Neural cell (in vitro differentiated cells): ENCODE results near the gene ZNF750. TPM values are rescaled to one million over a fixed set of nuclear protein-coding genes. Genes with fewer than 3 reads are reported as not detected.

Experiments
- H2AFZ ChIP-seq: fragments of 200-600, 300-800 bp; sonication (generic), shearing (Covaris generic); 2 replicates; pipeline ENCODE4 v1.6.0; 2014; ENCODE audit warnings: low read depth, mild to moderate bottlenecking, antibody characterized with exemption, low read length, moderate library complexity
- H3F3A ChIP-seq: fragments of 200-600 bp; shearing (Covaris generic); 2 replicates; pipeline ENCODE4 v1.6.1; 2016; ENCODE audit warnings: mild to moderate bottlenecking, moderate library complexity, mixed read lengths, antibody characterized with exemption, low read length; ENCODE audit not compliant: insufficient read depth, poor library complexity, severe bottlenecking
- H3K27ac ChIP-seq: fragments of 200-600, 300-800 bp; sonication (generic), shearing (Covaris generic); 2 replicates; pipeline ENCODE4 v1.5.1; 2014; ENCODE audit warnings: mild to moderate bottlenecking, low read length, moderate library complexity
- H3K27me3 ChIP-seq: fragments of 300-800, 200-600 bp; sonication (generic), shearing (Covaris generic); 2 replicates; pipeline ENCODE4 v1.6.0; 2014; ENCODE audit warnings: mild to moderate bottlenecking, low read depth, low read length, moderate library complexity; ENCODE audit not compliant: insufficient read depth
- H3K36me3 ChIP-seq: fragments of 300-800, 200-600 bp; sonication (generic), shearing (Covaris generic); 2 replicates; pipeline ENCODE4 v1.5.1; 2014; ENCODE audit warnings: mild to moderate bottlenecking, antibody characterized with exemption, low read length, moderate library complexity; ENCODE audit not compliant: insufficient read depth
- H3K4me2 ChIP-seq: fragments of 300-800, 200-600 bp; sonication (generic), shearing (Covaris generic); 2 replicates; pipeline ENCODE4 v1.6.0; 2014; ENCODE audit warnings: mild to moderate bottlenecking, low read length
- H3K4me3 ChIP-seq: fragments of 300-800, 200-600 bp; sonication (generic), shearing (Covaris generic); 2 replicates; pipeline ENCODE4 v1.5.1; 2014; ENCODE audit warnings: mild to moderate bottlenecking, low read length, moderate library complexity
- H3K79me2 ChIP-seq: fragments of 200-600 bp; shearing (Covaris generic); replicated peaks from 2 replicates; pipeline ENCODE4 v1.6.0; 2014; ENCODE audit warnings: mild to moderate bottlenecking, low read length, moderate library complexity; ENCODE audit not compliant: insufficient read depth
- H3K9ac ChIP-seq: fragments of 300-800, 200-600 bp; sonication (generic), shearing (Covaris generic); 2 replicates; pipeline ENCODE4 v1.6.1; 2016; ENCODE audit warnings: mild to moderate bottlenecking, low read length, mixed read lengths
- H3K9me2 ChIP-seq: fragments of 200-600 bp; shearing (Covaris generic); 2 replicates; pipeline ENCODE4 v1.6.1; 2016; ENCODE audit warnings: mild to moderate bottlenecking, low read length, mixed read lengths; ENCODE audit not compliant: insufficient read depth
- H3K9me3 ChIP-seq: fragments of 200-600, 300-800 bp; sonication (generic), shearing (Covaris generic); 2 replicates; pipeline ENCODE4 v1.6.1; 2016; ENCODE audit warnings: mild to moderate bottlenecking, mixed run types, low read length, moderate library complexity, mixed read lengths
- H4K20me1 ChIP-seq: fragments of 200-600 bp; shearing (Covaris generic); 2 replicates; pipeline ENCODE4 v1.6.1; 2016; ENCODE audit warnings: mild to moderate bottlenecking, mixed run types; ENCODE audit not compliant: insufficient read depth
- EP300 ChIP-seq: fragments of 450-650 bp; conservative IDR thresholded peaks from 2 replicates; pipeline ENCODE4 v1.6.1; 2014; ENCODE audit warnings: antibody characterized with exemption, mild to moderate bottlenecking, moderate library complexity; ENCODE audit not compliant: poor library complexity, severe bottlenecking
- EZH2 ChIP-seq: fragments of 200-600, 300-800 bp; shearing (Covaris generic), sonication (generic); IDR thresholded peaks from 2 replicates; pipeline ENCODE4 v1.6.1; 2014; ENCODE audit warnings: antibody characterized with exemption, low read length, borderline replicate concordance, mild to moderate bottlenecking; ENCODE audit not compliant: insufficient read depth, poor library complexity, severe bottlenecking
- MXI1 ChIP-seq: fragments of 450-650 bp; conservative IDR thresholded peaks from 2 replicates; pipeline ENCODE4 v1.6.1; 2014; ENCODE audit warnings: antibody characterized with exemption, mild to moderate bottlenecking; ENCODE audit not compliant: poor library complexity, severe bottlenecking
- POLR2AphosphoS5 ChIP-seq: IDR thresholded peaks from 2 replicates; pipeline ENCODE4 v1.6.1; 2012
- RAD21 ChIP-seq: fragments of 450-650 bp; conservative IDR thresholded peaks from 2 replicates; pipeline ENCODE4 v1.6.1; 2014; ENCODE audit warnings: antibody characterized with exemption, mild to moderate bottlenecking, moderate library complexity
- SMC3 ChIP-seq: fragments of 450-650 bp; conservative IDR thresholded peaks from 2 replicates; pipeline ENCODE4 v1.6.1; 2014; ENCODE audit warnings: antibody characterized with exemption, mild to moderate bottlenecking, moderate library complexity; ENCODE audit not compliant: poor library complexity
- TAF1 ChIP-seq: IDR thresholded peaks from 2 replicates; pipeline ENCODE4 v1.6.1; 2012; ENCODE audit warnings: low read depth
- polyA plus RNA-seq: library from polyadenylated mRNA; depleted of rRNA; stranded (reverse); fragments of >200 nt; gene quantifications from 2 replicates; pipeline ENCODE4 v1.2.3, GENCODE V29; 2014
- TF ChIP-seq, protein P1 (sequence below): fragments of 450-650 bp; IDR thresholded peaks from 2 replicates; pipeline ENCODE4 v1.5.1; 2014; ENCODE audit warnings: antibody characterized with exemption, mild to moderate bottlenecking, moderate library complexity; ENCODE audit not compliant: poor library complexity, severe bottlenecking
- TF ChIP-seq, protein P2 (sequence below): IDR thresholded peaks from 2 replicates; pipeline ENCODE4 v1.6.1; 2012; ENCODE audit warnings: borderline replicate concordance

ZNF750 gene
- polyA plus RNA-seq, 1 donor from 2014 or later: not detected

- H3K9me2 ChIP-seq: no peaks in the 10 kb centered on the region
- H3K27ac ChIP-seq: no peak overlapping the region
- TF ChIP-seq MXI1 (no peak), SMC3 (peak; percentile 83), RAD21 (peak; percentile 89)
- TF ChIP-seq, protein P1, sequence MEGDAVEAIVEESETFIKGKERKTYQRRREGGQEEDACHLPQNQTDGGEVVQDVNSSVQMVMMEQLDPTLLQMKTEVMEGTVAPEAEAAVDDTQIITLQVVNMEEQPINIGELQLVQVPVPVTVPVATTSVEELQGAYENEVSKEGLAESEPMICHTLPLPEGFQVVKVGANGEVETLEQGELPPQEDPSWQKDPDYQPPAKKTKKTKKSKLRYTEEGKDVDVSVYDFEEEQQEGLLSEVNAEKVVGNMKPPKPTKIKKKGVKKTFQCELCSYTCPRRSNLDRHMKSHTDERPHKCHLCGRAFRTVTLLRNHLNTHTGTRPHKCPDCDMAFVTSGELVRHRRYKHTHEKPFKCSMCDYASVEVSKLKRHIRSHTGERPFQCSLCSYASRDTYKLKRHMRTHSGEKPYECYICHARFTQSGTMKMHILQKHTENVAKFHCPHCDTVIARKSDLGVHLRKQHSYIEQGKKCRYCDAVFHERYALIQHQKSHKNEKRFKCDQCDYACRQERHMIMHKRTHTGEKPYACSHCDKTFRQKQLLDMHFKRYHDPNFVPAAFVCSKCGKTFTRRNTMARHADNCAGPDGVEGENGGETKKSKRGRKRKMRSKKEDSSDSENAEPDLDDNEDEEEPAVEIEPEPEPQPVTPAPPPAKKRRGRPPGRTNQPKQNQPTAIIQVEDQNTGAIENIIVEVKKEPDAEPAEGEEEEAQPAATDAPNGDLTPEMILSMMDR: peak; percentile 83
- H3K9me3 ChIP-seq: no peaks in the 10 kb centered on the region
- no peaks in the 10 kb centered on the region for H3K27me3 ChIP-seq
- H3K4me2 ChIP-seq: no peak overlapping the region
- H2AFZ ChIP-seq: no peak overlapping the region
- no peaks in the 10 kb centered on the region for H3F3A ChIP-seq
- no peaks in the 10 kb centered on the region for H4K20me1 ChIP-seq
- no peaks in the 10 kb centered on the region for H3K79me2 ChIP-seq
- no peaks in the 10 kb centered on the region for H3K36me3 ChIP-seq
- no peak overlapping the region for H3K4me3 ChIP-seq
- no peak overlapping the region for H3K9ac ChIP-seq
Measured at GRCh38 chr17:82781894-82782274, 57.9 kb downstream of the ZNF750 start.

DNA sequence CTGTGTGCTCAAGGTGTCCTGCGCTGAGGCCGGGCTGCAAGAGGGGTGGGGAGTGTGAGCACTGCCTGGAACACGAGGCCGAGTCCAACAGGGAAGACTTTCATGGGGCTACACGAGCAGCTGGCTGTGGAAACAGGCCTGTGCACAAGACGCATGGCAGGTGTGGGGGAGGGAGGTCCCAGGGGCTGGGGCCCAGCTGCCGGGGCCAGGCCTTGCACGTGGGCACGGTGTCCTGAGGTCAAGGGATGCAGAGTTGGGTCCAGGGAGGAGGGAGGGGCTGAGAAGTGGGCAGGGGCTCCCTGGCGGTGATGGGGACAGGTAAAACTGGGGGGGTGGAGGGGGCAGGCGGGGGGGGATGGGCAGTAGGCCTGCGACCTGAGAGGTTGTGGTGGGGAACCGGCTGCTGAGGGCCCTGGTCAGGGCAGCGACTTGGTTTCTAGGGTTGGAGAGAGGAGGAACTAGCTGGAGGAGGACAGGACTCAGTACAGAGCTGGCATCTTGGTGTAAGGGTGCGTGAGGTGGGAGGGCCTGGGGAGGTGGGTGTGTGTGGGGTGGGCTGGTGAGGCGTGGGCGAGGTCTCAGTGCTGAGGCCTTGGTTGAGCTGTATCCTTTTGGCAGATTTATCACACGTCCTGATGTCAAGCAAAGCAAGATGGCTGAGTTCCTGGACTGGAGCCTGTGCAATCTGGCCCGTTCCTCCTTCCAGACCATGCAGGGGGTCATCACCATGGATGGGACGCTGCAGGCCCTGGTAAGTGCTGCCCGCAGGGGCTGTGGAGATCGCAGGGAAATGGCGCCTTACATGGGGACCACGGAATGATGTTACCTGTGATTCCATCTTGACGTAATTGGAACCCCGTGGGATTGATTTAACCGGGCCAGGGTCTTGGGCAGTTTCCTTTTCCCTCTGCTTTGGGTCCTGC, 58.6 kb downstream of the ZNF750 start:
- Histone ChIP-seq H3K9ac (no peak overlapping the region), H2AFZ (no peak overlapping the region), H3K9me2 (no peaks in the 10 kb centered on the region), H3K27me3 (no peaks in the 10 kb centered on the region), H3F3A (no peaks in the 10 kb centered on the region), H3K4me3 (no peak overlapping the region), H3K9me3 (no peaks in the 10 kb centered on the region), H3K4me2 (no peak overlapping the region), H3K36me3 (no peaks in the 10 kb centered on the region), H3K27ac (no peak overlapping the region), H4K20me1 (no peaks in the 10 kb centered on the region), H3K79me2 (no peaks in the 10 kb centered on the region)
- no peak for TF ChIP-seq EZH2

- H3K79me2 ChIP-seq: no peaks in the 10 kb centered on the region
- no peaks in the 10 kb centered on the region for H3K9me2 ChIP-seq
- TF ChIP-seq EP300: no peak
- TF ChIP-seq, protein P2, sequence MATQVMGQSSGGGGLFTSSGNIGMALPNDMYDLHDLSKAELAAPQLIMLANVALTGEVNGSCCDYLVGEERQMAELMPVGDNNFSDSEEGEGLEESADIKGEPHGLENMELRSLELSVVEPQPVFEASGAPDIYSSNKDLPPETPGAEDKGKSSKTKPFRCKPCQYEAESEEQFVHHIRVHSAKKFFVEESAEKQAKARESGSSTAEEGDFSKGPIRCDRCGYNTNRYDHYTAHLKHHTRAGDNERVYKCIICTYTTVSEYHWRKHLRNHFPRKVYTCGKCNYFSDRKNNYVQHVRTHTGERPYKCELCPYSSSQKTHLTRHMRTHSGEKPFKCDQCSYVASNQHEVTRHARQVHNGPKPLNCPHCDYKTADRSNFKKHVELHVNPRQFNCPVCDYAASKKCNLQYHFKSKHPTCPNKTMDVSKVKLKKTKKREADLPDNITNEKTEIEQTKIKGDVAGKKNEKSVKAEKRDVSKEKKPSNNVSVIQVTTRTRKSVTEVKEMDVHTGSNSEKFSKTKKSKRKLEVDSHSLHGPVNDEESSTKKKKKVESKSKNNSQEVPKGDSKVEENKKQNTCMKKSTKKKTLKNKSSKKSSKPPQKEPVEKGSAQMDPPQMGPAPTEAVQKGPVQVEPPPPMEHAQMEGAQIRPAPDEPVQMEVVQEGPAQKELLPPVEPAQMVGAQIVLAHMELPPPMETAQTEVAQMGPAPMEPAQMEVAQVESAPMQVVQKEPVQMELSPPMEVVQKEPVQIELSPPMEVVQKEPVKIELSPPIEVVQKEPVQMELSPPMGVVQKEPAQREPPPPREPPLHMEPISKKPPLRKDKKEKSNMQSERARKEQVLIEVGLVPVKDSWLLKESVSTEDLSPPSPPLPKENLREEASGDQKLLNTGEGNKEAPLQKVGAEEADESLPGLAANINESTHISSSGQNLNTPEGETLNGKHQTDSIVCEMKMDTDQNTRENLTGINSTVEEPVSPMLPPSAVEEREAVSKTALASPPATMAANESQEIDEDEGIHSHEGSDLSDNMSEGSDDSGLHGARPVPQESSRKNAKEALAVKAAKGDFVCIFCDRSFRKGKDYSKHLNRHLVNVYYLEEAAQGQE: no peak
- no peak for TF ChIP-seq POLR2AphosphoS5
- TF ChIP-seq, protein P1: no peak
- TF ChIP-seq MXI1: no peak
- TF ChIP-seq TAF1: no peak
- no peak for TF ChIP-seq SMC3
- TF ChIP-seq RAD21: no peak
- no peak for TF ChIP-seq EZH2
- no peak overlapping the region for H3K9ac ChIP-seq
- no peaks in the 10 kb centered on the region for H4K20me1 ChIP-seq
- no peak overlapping the region for H3K4me2 ChIP-seq
- H3K27me3 ChIP-seq: no peaks in the 10 kb centered on the region
- no peak overlapping the region for H3K27ac ChIP-seq
- H3K9me3 ChIP-seq: no peaks in the 10 kb centered on the region
- H3K36me3 ChIP-seq: no peaks in the 10 kb centered on the region
- H3K4me3 ChIP-seq: no peak overlapping the region
- H2AFZ ChIP-seq: no peak overlapping the region
- H3F3A ChIP-seq: no peaks in the 10 kb centered on the region
Measured at GRCh38 chr17:82780195-82780594, 59.6 kb downstream of the ZNF750 start.
